ENCODE measurements around the gene HOXC6. TPM values are rescaled to one million over a fixed set of nuclear protein-coding genes. Genes with fewer than 3 reads are reported as not detected.

Gene HOXC6
- total RNA-seq, 1 donor from 2014 or later: not detected

- DNase-seq (ENCODE audit: low read depth): no peak
- no peak for FAIRE-seq
- Histone ChIP-seq H3K27me3 (ENCODE audit: control insufficient read depth, insufficient read depth, low read length) (peaks cover 88% of the 10 kb centered on the region), H3K4me3 (ENCODE audit: low read depth, low read length) (no peak overlapping the region), H3K36me3 (ENCODE audit: control insufficient read depth, insufficient read depth, low read length) (no peaks in the 10 kb centered on the region)
- TF ChIP-seq CTCF (IDR thresholded peaks at IDR 0.05; ENCODE audit: insufficient read depth, low read length, severe bottlenecking): no peak
These were observed 23.3 kb upstream of the HOXC6 start for GRCh38 chr12:54004841-54005530.

GRCh38 chr12:54005531-54005852 lies 22.7 kb upstream of the HOXC6 start:
- Histone ChIP-seq H3K36me3 (ENCODE audit: control insufficient read depth, insufficient read depth, low read length) (no peaks in the 10 kb centered on the region), H3K4me3 (ENCODE audit: low read depth, low read length) (no peak overlapping the region), H3K27me3 (ENCODE audit: control insufficient read depth, insufficient read depth, low read length) (peaks cover 88% of the 10 kb centered on the region)
- TF ChIP-seq CTCF (IDR thresholded peaks at IDR 0.05; ENCODE audit: insufficient read depth, low read length, severe bottlenecking): no peak
- FAIRE-seq (no peak), DNase-seq (ENCODE audit: low read depth) (no peak)

GRCh38 chr12:54005853-54006558 lies 22.2 kb upstream of the HOXC6 start:
- H3K4me3 ChIP-seq (ENCODE audit: low read depth, low read length): peak overlapping the region; percentile 5
- peaks cover 87% of the 10 kb centered on the region for H3K27me3 ChIP-seq (ENCODE audit: control insufficient read depth, insufficient read depth, low read length)
- DNase-seq (ENCODE audit: low read depth): peak; percentile 46
- H3K36me3 ChIP-seq (ENCODE audit: control insufficient read depth, insufficient read depth, low read length): no peaks in the 10 kb centered on the region
- FAIRE-seq: no peak
- TF ChIP-seq CTCF (IDR thresholded peaks at IDR 0.05; ENCODE audit: insufficient read depth, low read length, severe bottlenecking): peak; percentile 91

- peaks cover 86% of the 10 kb centered on the region for H3K27me3 ChIP-seq (ENCODE audit: control insufficient read depth, insufficient read depth, low read length)
- H3K4me3 ChIP-seq (ENCODE audit: low read depth, low read length): peak overlapping the region; percentile 5
- no peak for TF ChIP-seq CTCF (IDR thresholded peaks at IDR 0.05; ENCODE audit: insufficient read depth, low read length, severe bottlenecking)
- FAIRE-seq (no peak), DNase-seq (ENCODE audit: low read depth) (no peak)
- H3K36me3 ChIP-seq (ENCODE audit: control insufficient read depth, insufficient read depth, low read length): no peaks in the 10 kb centered on the region
These were observed 21.6 kb upstream of the HOXC6 start for GRCh38 chr12:54006559-54007220.

GRCh38 chr12:54007538-54008259 lies 20.5 kb upstream of the HOXC6 start:
- FAIRE-seq: no peak
- DNase-seq (ENCODE audit: low read depth): no peak
- Histone ChIP-seq H3K4me3 (ENCODE audit: low read depth, low read length) (no peak overlapping the region), H3K27me3 (ENCODE audit: control insufficient read depth, insufficient read depth, low read length) (peaks cover 76% of the 10 kb centered on the region), H3K36me3 (ENCODE audit: control insufficient read depth, insufficient read depth, low read length) (no peaks in the 10 kb centered on the region)
- no peak for TF ChIP-seq CTCF (IDR thresholded peaks at IDR 0.05; ENCODE audit: insufficient read depth, low read length, severe bottlenecking)
